CD4-positive, alpha-beta T cell treated with Interleukin-10 for 1 hour (primary cell): ENCODE data around the gene FAM3C.
"Not testable (repeated sequence)": the region's sequence is repeated elsewhere in the genome, so short reads cannot be mapped to it uniquely, and the experiment has no call there.

Experiments used
- DNase-seq: peaks from one replicate; pipeline ENCODE4 v3.0.0-alpha.2; 2020

Gene FAM3C

GRCh38 chr7:121329191-121330052 is 66.7 kb downstream of the FAM3C start:
- no peak for DNase-seq

- DNase-seq, result no peak
Measured at GRCh38 chr7:121328508-121329190, 67.5 kb downstream of the FAM3C start, which contains the start of gene WNT16. WNT16 (plus strand) TSS chr7:121329000; CDS start chr7:121329293, 293 bp downstream.

- no peak for DNase-seq
Measured at GRCh38 chr7:121327671-121328070, 68.4 kb downstream of the FAM3C start.

GRCh38 chr7:121323515-121324302 is 72.4 kb downstream of the FAM3C start:
- no peak for DNase-seq

GRCh38 chr7:121322460-121322859 is 73.6 kb downstream of the FAM3C start:
- DNase-seq, result no peak

GRCh38 chr7:121315170-121315569 is 80.9 kb downstream of the FAM3C start:
- not testable (repeated sequence) for DNase-seq

GRCh38 chr7:121313793-121314676 is 82.1 kb downstream of the FAM3C start:
- no peak for DNase-seq

GRCh38 chr7:121313220-121313792 is 82.8 kb downstream of the FAM3C start:
- DNase-seq, result no peak

- DNase-seq, result no peak
Measured at GRCh38 chr7:121307021-121307574, 89.0 kb downstream of the FAM3C start.

GRCh38 chr7:121306565-121306964 is 89.5 kb downstream of the FAM3C start:
- no peak for DNase-seq

GRCh38 chr7:121305109-121305508 is 91.0 kb downstream of the FAM3C start:
- DNase-seq, result no peak

- no peak for DNase-seq
Measured at GRCh38 chr7:121304102-121304658, 91.9 kb downstream of the FAM3C start.

- no peak for DNase-seq
Measured at GRCh38 chr7:121303422-121304101, 92.5 kb downstream of the FAM3C start.

GRCh38 chr7:121302214-121302745 is 93.8 kb downstream of the FAM3C start:
- no peak for DNase-seq

- no peak for DNase-seq
Measured at GRCh38 chr7:121301446-121302213, 94.5 kb downstream of the FAM3C start.

- DNase-seq, result no peak
Measured at GRCh38 chr7:121300685-121301420, 95.3 kb downstream of the FAM3C start.
